ENCODE data around the gene RNF130.

GRCh38 chr5:179955062-179955461 is 116.5 kb downstream of the RNF130 start:
- TF ChIP-seq POLR2A (IDR thresholded peaks at IDR 0.05; ENCODE audit: low read length) (no peak), GATA1 (IDR thresholded peaks at IDR 0.05; ENCODE audit: low read depth, low read length) (no peak)

All from erythroblast (primary cell).